ENCODE measurements around the gene VMO1.
"Not testable (repeated sequence)": the region's sequence is repeated elsewhere in the genome, so short reads cannot be mapped to it uniquely, and the experiment has no call there.

The VMO1 gene

DNA sequence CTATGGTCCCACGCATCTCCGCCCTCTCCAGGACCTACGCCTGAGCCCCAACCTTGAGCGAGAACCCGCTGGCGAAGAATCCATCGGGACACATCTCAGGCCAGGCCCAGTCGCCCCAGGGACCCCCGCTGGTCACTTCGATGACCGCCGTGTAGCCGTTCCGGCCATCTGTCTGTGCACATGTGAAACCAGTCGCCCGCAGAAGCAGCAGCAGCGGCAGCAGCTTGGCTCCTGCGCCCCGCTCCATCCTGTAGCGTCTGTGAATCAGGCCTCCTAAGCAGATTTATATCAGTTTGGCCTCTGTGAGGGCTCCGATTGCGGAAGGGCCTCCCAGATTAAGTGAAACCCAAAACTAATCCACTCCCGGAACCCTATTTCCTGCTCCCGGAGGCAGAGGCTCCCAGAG lies at the start of gene VMO1:
Gene VMO1, minus strand, starts transcription at position 259 of the 406 bp plus-strand sequence. Its CDS starts 12 bp downstream, at position 247.
- no peak for DNase-seq (ENCODE audit: low read depth in 2 of 2)

- no peak for DNase-seq (ENCODE audit: low read depth in 2 of 2)
Measured at GRCh38 chr17:4834681-4835020, 48.5 kb upstream of the VMO1 start.

DNA sequence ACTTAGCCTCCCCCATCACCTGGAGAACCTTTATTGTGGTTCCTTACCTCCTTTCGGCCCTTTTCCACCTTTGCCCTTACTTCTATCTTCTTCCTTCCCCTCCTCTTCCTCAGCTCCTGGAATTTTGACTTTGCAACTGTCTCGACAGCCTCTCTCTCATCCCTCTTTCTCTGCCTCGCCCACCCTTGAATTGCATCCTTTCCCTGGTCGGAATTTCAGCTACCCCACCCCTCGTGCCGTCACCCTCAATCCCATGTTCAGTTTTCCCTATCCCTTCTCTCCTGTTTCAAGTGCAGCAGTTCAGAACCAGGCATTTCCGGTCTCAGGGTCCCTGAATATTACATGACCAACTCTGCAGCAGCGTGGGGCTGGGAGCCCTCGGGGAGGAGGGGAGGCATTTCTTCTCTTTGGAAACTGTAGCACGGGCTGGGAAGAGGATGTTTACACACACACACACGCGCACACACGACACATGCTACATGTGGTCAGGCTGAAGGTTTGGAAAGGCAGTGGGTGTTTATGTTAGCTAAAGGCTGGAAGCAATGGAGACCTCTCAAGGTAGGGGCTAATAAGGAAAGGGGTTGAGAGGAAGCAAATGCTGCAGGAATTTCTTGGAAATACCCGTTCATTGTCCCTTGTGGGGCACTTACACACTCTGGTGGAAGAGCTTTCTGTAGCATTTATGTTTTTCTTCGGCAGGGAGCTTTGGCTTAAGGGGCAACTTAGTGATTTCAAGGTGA lies 47.9 kb upstream of the VMO1 start:
- no peak for DNase-seq (ENCODE audit: low read depth in 2 of 2)

DNA sequence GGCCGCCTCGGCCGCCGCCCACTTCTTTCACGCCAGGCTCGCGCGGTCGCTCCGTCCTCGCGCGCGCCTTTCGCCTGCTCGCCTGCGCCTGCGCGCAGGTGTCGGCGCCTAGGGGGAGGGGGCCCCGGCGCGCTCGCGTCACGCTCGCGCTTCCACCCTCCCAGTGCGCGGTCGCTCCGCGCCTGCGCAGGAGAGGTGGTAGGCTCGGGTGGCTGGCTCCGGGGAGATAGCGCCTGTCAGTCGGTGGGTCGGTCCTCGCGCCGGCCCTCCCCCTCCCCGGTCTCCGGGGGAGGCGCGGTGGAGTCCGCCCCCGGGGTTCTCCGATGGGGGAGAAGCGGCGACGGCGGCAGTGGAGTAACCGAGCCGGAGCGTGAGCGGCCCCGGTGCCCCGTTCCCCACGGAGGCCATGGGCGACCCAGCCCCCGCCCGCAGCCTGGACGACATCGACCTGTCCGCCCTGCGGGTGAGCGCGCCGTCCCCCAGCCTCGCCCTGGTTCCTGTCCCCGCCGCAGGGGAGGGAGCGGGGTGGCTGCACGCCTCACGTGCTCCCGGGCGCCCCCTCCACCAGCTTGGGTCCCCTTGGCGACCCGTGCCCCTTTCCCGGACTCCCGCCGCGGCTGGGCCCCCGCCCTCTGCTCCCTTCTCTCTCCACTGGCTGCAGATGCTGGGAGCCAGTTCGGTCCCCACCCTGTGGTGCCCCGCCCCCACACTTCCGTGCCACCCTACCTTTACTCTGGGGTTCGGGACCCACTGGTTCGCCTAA lies 47.2 kb upstream of the VMO1 start, which contains the start of gene MINK1:
Gene MINK1, plus strand, starts transcription at position 163 of the 763 bp plus-strand sequence. Its CDS starts 244 bp downstream, at position 407.
- DNase-seq (ENCODE audit: low read depth in 2 of 2), result peak; percentile 63 to 79

DNA sequence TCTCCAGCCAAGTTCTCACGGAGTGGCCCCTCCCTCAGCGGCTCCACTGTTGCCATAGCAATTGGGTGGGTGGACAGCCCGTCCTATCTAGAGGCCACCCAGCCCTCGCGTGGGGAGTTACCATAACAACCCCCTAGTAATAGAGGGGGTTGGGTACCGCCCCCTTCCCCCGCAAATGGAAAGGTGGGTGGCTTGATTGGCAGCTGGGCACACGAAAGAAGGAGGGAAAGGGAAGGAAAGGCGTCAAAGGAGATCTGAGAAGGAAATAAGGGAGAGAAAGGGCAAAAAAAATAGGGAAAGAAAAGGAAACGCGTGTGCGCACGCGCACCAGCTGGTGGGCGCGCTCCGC lies 46.6 kb upstream of the VMO1 start:
- not testable (repeated sequence) for DNase-seq (ENCODE audit: low read depth in 2 of 2)

DNA sequence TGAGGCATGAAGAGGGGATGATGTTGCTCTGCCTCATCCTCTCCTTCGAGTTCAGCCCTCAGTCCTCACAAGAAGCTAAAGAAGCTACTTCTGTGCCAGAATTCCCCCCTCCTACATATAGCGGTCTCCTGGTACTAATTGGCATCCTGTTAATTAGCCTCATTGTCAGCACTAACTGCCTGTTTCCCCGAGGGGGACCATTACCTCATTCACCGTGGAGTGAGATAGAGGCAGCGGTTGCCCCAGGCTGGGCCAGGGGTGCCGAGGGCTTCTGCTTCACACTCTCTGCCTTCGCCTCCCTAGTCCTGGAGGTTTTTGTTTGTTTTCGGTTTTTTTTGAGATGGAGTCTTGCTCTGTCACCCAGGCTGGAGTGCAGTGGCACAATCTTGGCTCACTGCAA lies 41.2 kb upstream of the VMO1 start:
- DNase-seq (ENCODE audit: low read depth in 2 of 2), result no peak

GRCh38 chr17:4823373-4824089 lies 37.4 kb upstream of the VMO1 start:
- no peak for DNase-seq (ENCODE audit: low read depth in 2 of 2)

DNA sequence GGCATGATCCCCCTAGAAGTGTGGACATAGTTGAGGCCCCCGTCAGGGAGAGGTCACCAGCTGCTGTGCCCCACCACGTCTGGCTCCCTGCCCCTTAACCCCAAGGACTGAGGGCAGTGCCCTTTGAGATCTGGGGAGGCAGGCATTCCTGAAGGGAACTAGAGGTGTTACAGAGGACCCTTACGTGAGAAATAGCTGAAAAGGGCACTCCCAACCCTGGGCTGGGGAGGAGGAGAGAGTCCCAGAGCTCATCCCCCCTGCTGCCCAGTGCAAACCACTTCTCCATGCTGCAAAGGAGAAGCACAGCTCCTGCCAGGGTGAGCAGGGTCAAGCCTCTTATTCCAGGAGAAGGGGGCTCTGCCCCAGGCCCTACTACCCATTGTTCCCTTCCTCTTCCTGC lies 36.7 kb upstream of the VMO1 start:
- DNase-seq (ENCODE audit: low read depth in 2 of 2), result no peak

- no peak for DNase-seq (ENCODE audit: low read depth in 2 of 2)
Measured at GRCh38 chr17:4818276-4818675, 32.1 kb upstream of the VMO1 start.

DNA sequence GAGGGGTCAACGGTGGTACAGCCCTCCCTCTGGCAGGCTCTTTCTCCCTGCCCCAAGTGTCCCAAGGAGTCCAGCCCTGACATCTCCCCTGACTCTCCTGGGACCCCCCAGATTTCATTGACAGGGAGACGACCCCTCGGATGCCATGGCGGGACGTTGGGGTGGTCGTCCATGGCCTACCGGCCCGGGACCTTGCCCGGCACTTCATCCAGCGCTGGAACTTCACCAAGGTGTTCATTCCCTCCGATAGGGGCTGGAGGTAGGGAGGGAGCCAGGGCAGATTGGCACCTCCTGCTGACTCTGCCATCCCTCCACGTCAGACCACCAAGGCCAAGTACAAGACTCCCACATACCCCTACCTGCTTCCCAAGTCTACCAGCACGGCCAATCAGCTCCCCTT lies 30.7 kb upstream of the VMO1 start:
- no peak for DNase-seq (ENCODE audit: low read depth in 2 of 2)

DNA sequence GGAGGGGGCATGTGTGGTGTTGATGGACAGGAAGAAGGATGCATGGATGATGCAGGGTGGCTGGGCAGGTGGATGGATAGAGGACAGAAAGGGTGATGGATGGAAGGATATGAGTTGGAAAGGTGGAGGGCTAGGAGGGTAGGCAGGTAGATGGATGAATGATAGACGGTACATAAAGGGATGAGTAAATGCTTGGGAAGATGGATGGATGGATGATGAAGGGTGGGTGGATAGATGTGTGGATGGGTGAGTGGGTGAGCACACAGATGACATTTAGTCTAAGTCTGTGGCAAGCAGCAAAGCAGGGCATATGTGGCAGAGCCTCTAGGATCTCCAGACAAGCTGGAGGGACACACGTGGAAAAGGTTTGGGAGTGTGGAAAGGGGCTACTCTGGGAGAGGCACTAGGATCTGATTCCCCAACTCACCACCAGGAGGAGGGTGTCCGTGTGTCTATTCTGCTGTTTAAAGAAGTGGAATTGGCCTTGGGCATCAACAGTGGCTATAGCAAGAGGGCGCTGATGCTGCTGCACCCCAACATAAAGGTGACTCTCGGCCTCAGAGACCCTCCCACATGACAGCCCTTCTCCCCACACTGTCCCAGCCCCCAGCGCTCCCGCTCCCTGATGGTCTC lies 29.0 kb upstream of the VMO1 start:
- no peak for DNase-seq (ENCODE audit: low read depth in 2 of 2)

GRCh38 chr17:4812690-4813089 lies 26.5 kb upstream of the VMO1 start:
- no peak for DNase-seq (ENCODE audit: low read depth in 2 of 2)

- no peak for DNase-seq (ENCODE audit: low read depth in 2 of 2)
Measured at GRCh38 chr17:4811471-4811870, 25.3 kb upstream of the VMO1 start.

DNA sequence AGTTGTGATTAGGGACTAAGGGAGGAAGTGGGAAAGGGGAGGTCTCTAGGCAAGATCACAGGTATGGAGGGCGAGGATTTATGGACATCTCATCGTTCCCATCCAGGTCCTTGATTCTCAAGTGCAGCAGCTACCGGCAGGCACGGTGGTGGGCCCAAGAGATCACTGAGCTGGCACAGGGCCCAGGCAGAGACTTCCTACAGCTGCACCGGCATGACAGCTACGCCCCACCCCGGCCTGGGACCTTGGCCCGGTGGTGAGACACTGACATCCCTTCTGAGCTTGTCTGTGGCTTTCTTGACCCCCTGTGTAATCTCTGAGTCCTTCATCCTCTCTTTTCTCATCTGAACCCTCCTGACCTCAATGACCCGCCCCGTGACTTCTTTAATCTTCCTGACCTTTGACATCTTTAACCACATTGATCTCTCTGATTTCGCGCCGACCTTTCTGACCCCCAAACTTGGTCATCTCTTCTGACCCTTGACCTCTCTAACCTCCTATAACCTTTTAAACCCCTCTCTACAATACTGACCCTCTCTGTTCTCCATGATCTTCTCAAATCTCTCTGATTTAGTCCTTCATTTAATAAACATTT lies 24.6 kb upstream of the VMO1 start:
- no peak for DNase-seq (ENCODE audit: low read depth in 2 of 2)

DNA sequence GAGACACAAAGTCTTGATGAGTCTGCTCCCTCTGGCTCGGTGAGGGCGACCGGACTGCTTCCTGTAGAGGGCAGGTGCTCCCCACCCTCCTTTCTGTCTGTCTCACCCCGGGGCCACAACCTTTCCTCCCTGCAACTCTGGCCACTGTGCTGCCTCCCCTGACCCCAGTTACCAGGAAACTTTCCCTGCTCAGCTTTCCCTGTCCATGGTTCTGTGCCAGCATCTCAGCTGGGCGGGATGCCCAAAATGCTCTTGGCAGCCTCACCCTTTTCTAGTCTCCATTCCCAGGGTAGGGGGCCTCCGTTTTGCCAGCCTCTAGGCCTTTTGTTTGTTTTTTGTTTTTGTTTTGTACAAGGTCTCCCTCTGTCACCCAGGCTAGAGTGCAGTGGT lies 22.2 kb upstream of the VMO1 start:
- DNase-seq (ENCODE audit: low read depth in 2 of 2), result no peak

DNA sequence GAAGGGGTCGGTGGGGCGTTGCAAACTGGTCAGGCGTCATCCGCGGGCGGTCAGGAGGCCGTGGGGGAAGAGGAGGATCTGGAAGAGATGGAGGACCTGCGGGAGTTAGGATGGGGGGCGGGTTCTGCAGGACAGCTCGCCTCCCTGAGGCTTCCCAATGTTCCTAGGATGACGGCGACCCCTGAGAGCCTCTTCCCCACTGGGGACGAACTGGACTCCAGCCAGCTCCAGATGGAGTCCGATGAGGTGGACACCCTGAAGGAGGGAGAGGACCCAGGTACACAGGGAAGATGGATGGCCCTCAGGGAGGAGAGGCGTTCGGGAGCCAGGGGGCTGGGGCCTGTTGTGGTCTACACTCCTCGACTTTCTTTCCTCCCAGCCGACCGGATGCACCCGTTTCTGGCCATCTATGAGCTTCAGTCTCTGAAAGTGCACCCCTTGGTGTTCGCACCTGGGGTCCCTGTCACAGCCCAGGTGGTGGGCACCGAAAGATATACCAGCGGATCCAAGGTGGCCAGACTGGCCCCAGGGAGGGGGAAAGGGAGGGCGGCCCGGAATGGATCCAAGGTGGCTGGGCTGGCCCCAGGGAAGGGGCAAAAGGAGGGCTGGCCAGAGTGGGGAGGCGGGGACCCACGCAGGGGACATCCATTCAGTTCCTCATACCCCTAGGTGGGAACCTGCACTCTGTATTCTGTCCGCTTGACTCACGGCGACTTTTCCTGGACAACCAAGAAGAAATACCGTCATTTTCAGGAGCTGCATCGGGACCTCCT lies 21.6 kb upstream of the VMO1 start:
- DNase-seq (ENCODE audit: low read depth in 2 of 2), result no peak

- DNase-seq (ENCODE audit: low read depth in 2 of 2), result peak; percentile 61 to 73
Measured at GRCh38 chr17:4806777-4807604, 20.8 kb upstream of the VMO1 start, which contains the start of gene PLD2. Gene PLD2 (plus strand): TSS chr17:4807152. CDS start chr17:4807773, 621 bp downstream.

DNA sequence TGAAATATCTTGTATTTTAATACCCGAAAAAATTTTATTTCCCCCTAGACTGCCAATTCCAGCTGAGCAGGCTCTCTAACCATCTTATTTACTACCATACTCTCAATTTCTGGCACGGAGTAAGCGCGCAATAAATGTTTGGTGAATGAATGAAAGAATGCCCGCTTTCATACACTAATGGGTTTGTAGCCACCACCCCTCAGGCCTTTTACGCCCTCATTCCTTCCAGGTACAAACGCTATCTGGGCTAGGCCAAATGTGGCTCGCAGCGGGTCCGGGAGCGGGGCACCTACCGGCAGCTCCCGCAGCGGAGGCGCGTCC lies 20.3 kb upstream of the VMO1 start:
- DNase-seq (ENCODE audit: low read depth in 2 of 2), result no peak

DNA sequence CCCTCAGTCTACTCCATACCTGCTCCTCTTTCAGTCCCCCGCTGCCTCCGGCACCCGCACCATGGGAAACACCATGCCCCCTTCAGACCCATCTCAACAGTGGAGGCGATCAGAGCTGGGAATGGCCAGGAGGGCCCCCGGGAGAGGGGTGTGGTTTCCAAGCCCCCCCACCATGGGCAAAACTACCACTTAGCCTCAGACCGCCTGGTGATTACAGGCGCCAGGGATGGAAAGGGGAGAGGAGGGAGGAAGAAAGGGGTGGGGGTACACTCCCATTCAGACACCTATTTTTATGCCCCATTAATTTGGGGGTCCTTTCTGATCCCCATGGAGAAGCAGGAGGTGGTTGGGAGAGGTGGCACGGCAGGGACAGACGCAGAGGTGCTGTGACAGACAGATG lies 16.1 kb upstream of the VMO1 start, which contains the start of gene C17orf114:
Gene C17orf114, minus strand, starts transcription at position 101 of the 400 bp plus-strand sequence.
- DNase-seq (ENCODE audit: low read depth in 2 of 2), result no peak
